ENCODE measurements around the gene CSNK2A1.
"Not testable (repeated sequence)": the region's sequence is repeated elsewhere in the genome, so short reads cannot be mapped to it uniquely, and the experiment has no call there.

The CSNK2A1 gene

DNA sequence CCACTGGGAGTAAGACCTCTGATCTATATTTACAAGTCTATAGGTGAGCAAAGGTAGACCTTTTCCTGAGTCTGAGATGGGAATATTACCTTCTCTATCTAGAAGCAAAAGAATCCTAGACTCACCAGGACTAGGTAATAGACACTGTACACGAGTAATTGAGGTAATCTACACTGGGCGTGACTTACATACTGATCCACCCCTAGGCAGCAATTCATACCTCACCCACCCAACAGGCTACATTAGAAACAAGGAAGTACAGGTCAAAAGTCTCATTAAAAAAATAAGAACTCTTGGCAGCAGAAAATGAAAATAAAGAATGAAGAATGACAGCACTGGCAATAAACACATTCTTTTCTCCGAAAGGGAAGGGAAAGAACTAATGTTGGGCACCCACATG lies 7.6 kb downstream of the CSNK2A1 start:
- DNase-seq (ENCODE audit: low read depth, low spot score), result no peak

DNA sequence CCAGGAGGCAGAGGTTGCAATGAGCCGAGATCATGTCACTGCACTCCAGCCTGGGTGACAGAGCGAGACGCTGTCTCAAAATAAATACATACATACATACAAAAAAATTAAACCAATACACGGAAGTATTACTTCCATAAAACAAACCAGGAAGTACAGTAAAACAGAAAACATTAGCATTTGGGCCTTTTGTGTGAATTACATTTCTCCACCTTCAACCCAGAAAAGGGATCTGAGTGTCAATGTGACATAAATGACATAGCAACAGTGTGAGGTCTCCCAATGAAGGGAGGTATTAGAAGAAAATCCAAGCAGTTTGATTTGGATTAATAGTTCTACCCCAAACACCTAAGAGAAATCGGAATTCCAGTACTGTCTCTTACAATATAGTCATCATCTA lies 10.1 kb downstream of the CSNK2A1 start:
- DNase-seq (ENCODE audit: low read depth, low spot score), result no peak

GRCh38 chr20:532530-532929 lies 11.1 kb downstream of the CSNK2A1 start:
- DNase-seq (ENCODE audit: low read depth, low spot score), result no peak

- no peak for DNase-seq (ENCODE audit: low read depth, low spot score)
Measured at GRCh38 chr20:531608-532007, 12.0 kb downstream of the CSNK2A1 start.

- DNase-seq (ENCODE audit: low read depth, low spot score), result no peak
Measured at GRCh38 chr20:530321-530720, 13.3 kb downstream of the CSNK2A1 start.

DNA sequence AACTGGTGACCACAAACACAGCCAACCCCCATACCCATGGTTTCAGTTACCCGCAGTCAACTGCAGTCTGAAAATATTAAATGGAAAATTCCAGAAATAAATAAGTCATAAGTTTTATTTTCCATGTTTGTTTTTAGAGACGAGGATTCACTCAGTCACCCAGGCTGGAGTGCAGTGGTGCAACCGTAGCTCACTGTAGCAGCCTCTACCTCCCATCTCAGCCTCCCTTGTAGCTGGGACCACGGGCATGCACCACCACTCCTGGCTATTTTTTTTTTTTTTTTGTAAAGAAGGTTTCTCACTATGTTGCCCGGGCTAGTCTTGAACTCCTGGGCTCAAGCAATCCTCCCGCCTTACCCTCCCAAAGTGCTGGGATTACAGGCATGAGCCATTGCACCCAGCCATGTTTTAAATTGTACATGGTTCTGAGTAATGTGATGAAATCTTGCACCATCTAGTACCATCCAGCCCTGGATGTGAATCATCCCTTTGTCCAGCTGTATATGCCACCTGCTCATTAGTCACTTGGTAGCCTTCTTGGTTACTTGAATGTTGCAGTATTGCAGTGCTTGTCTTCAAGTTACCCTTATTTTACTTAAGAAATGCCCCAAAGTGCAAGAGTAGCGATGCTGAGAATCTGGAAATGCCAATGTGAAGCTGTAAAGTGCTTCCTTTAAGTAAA lies 14.5 kb downstream of the CSNK2A1 start:
- no peak for DNase-seq (ENCODE audit: low read depth, low spot score)

DNA sequence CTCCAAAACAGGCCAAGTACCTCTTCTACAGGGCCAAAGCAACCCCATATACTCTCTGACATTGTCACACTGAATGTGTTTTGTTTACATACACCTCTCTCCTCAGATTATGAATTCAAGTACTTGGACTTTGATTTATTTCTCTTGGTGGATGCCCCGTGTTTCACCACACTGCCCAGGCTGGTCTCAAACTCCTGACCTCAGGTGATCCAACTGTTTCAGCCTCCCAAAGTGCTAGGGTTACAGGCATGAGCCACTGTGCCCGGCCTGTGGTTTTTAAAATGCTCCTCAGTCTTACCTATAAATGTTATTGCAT lies 16.1 kb downstream of the CSNK2A1 start:
- no peak for DNase-seq (ENCODE audit: low read depth, low spot score)

GRCh38 chr20:521860-522259 lies 21.7 kb downstream of the CSNK2A1 start:
- no peak for DNase-seq (ENCODE audit: low read depth, low spot score)

DNA sequence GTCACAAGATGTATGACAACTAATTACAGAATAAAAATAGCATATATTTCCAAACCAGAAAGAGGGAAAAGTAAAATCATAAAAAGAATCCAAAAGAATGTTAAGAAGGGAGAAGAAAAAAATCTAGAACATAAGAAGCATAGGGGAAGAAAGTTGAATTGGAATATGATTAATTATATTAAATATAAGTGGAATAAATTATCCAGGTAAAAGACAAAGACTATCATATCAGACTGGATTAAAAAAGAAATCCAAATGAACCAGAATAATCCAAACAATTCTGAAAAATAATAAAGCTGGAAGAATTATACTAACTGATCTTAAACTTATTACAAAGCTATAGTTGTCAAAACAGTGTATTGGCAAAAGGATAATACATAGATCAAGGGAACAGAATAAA lies 23.6 kb downstream of the CSNK2A1 start:
- DNase-seq (ENCODE audit: low read depth, low spot score), result no peak

- no peak for DNase-seq (ENCODE audit: low read depth, low spot score)
Measured at GRCh38 chr20:517221-517620, 26.4 kb downstream of the CSNK2A1 start.

GRCh38 chr20:516799-517198 lies 26.8 kb downstream of the CSNK2A1 start:
- DNase-seq (ENCODE audit: low read depth, low spot score), result no peak

- no peak for DNase-seq (ENCODE audit: low read depth, low spot score)
Measured at GRCh38 chr20:515696-516095, 27.9 kb downstream of the CSNK2A1 start.

- no peak for DNase-seq (ENCODE audit: low read depth, low spot score)
Measured at GRCh38 chr20:513429-513828, 30.2 kb downstream of the CSNK2A1 start.

DNA sequence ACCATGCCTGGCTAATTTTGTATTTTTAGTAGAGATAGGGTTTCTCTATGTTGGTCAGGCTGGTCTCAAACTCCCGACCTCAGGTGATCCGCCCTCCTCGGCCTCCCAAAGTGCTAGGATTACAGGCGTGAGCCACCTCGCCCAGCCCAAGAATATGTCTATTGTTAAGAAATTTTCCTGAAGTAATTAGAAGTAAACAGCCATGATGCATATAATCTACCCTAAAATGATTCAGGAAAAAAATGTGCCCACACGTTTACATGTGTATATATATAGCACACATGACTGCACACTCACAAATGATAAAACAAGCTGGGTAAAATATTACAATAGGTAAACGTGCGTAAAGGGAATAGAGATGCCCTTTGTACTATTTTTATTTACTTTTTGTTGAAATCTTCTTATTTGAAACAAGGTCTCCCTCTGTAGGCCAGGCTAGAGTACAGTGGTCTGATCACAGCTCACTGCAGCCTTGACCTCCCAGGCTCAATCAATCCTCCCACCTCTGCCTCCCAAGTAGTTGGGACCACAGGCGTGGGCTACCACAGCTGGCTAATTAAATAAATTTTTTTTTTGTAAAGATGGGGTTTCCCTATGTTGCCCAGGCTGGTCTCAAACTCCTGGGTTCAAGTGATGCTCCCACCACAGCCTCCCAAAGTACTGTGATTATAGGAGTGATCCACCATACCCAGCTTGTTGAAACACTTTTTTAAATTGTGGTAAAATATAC lies 33.1 kb downstream of the CSNK2A1 start:
- DNase-seq (ENCODE audit: low read depth, low spot score), result not testable (repeated sequence)

GRCh38 chr20:508364-508787 lies 35.2 kb downstream of the CSNK2A1 start:
- not testable (repeated sequence) for DNase-seq (ENCODE audit: low read depth, low spot score)

GRCh38 chr20:507761-508332 lies 35.7 kb downstream of the CSNK2A1 start:
- DNase-seq (ENCODE audit: low read depth, low spot score), result no peak

- DNase-seq (ENCODE audit: low read depth, low spot score), result no peak
Measured at GRCh38 chr20:507006-507758, 36.4 kb downstream of the CSNK2A1 start.

DNA sequence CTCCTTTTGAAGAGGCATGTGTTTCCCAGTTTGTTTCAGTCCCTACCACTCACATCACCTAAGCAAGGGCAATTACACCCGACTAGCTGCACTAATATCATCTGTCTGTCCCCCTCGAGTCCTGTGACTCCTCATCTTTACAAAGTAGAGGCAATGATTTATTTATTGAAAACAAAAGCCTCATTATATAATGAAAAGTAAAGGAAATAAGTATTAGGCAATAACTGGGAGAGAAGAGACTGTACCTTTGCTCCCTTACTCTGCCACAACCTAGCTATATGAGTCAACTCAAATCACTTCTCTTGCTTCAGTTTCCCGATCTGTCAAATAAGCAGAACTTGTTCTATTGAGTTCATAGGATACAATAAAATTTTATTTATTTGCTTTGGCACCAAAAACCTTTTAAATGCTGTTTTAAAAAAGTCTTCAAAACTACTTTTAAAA lies 38.9 kb downstream of the CSNK2A1 start:
- DNase-seq (ENCODE audit: low read depth, low spot score), result no peak

GRCh38 chr20:503048-503737 lies 40.4 kb downstream of the CSNK2A1 start:
- no peak for DNase-seq (ENCODE audit: low read depth, low spot score)

- DNase-seq (ENCODE audit: low read depth, low spot score), result no peak
Measured at GRCh38 chr20:497979-498378, 45.6 kb downstream of the CSNK2A1 start.

DNA sequence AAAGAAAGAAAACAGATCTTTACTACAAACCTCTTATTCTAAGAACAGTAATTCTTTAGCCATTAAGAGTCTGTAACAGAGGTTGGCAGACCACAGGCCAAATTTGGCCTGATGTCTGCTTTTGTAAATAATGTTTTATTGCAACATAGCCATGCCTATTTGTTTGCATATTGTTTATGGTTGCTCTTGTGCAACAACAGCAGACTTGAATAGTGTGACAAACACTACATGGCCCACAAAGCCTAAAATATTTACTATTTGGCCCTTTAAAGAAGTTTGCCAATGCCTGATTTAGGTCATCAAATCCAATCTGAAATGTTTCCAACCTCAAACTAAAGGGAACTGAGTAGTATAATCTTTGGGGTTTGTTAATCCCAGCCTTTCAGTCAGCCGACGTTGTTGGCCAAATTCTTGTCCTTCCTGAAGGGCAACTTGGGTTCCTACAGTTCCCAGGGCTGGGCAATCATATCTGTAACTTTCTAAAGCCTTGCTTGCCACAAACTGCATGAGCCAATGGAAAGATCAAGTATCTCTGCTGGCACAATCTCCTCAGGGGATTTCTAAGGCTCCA lies 47.4 kb downstream of the CSNK2A1 start:
- DNase-seq (ENCODE audit: low read depth, low spot score), result no peak
